Measurements from ENCODE around the gene HPN.

DNA sequence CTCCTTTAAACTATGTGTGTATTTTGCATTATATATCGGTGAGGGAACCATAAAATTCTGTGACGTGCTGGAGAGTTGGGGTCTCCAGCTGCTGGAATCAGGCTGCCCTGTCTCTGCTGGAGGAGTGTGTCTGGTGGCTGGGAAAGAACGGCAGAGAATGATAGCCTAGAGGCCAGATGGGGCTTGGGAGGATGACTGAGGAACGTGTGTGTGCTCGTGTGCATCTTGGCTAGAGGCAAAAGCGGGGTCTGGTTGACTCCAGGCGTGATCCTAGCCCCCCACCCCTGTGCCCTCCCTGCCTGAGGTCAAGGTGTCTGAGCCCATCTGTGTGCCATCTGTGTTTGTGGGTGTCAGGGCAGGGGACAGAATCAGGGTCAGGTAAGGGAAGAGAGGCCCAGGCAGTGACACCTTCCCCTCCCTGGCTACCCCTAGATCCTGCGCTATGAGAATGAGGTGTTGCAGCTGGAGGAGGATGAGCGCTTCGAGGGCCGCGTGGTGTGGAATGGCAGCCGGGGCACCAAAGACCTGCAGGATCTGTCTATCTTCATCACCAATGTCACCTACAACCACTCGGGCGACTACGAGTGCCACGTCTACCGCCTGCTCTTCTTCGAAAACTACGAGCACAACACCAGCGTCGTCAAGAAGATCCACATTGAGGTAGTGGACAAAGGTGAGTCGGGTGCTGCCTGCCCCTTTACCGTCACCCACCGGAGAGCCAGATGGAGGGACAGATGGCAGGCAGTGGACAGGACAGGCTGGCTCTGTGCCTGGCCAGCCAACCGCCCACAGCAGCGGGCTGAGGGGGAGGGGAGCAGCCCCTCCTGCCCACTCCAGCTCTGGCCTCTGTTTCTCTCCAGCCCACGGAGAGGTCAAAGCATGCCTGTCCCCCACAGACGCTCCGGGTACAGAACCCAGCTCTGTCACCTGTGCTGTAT lies 8.2 kb upstream of the HPN start:
- TF ChIP-seq, protein P1, sequence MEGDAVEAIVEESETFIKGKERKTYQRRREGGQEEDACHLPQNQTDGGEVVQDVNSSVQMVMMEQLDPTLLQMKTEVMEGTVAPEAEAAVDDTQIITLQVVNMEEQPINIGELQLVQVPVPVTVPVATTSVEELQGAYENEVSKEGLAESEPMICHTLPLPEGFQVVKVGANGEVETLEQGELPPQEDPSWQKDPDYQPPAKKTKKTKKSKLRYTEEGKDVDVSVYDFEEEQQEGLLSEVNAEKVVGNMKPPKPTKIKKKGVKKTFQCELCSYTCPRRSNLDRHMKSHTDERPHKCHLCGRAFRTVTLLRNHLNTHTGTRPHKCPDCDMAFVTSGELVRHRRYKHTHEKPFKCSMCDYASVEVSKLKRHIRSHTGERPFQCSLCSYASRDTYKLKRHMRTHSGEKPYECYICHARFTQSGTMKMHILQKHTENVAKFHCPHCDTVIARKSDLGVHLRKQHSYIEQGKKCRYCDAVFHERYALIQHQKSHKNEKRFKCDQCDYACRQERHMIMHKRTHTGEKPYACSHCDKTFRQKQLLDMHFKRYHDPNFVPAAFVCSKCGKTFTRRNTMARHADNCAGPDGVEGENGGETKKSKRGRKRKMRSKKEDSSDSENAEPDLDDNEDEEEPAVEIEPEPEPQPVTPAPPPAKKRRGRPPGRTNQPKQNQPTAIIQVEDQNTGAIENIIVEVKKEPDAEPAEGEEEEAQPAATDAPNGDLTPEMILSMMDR (IDR thresholded peaks at IDR 0.05): no peak
- TF ChIP-seq POLR2A (IDR thresholded peaks at IDR 0.05): no peak

Data from Peyer's patch (tissue), 4 donors.